Fibroblast of skin of left biceps (primary cell): ENCODE results near the gene OR8I2.
"Not testable (repeated sequence)": the region's sequence is repeated elsewhere in the genome, so short reads cannot be mapped to it uniquely, and the experiment has no call there.

ENCODE experiments used
- DNase-seq, 2 experiments: peaks; one replicate each; pipeline ENCODE4 v3.0.0-alpha.2; 2013; ENCODE audit warnings: low read depth in 2 of 2

Gene OR8I2

GRCh38 chr11:56093008-56093407 lies at the start of gene OR8I2:
Gene OR8I2, plus strand, starts transcription at chr11:56093308. Its CDS starts 0 bp downstream, at chr11:56093308.
- no peak for DNase-seq

- DNase-seq, result no peak
Measured at GRCh38 chr11:56045538-56045937, 47.6 kb upstream of the OR8I2 start.

- no peak for DNase-seq
Measured at GRCh38 chr11:56048480-56048879, 44.6 kb upstream of the OR8I2 start.

GRCh38 chr11:56049487-56049886 lies 43.6 kb upstream of the OR8I2 start:
- no peak for DNase-seq

GRCh38 chr11:56056366-56056765 lies 36.7 kb upstream of the OR8I2 start:
- not testable (repeated sequence) for DNase-seq

- DNase-seq, result not testable (repeated sequence)
Measured at GRCh38 chr11:56057661-56058237, 35.4 kb upstream of the OR8I2 start.

GRCh38 chr11:56058260-56058780 lies 34.8 kb upstream of the OR8I2 start:
- not testable (repeated sequence) for DNase-seq

GRCh38 chr11:56066980-56067379 lies 26.1 kb upstream of the OR8I2 start:
- DNase-seq, result no peak

GRCh38 chr11:56089697-56090096 lies 3.4 kb upstream of the OR8I2 start:
- DNase-seq, result no peak

GRCh38 chr11:56103210-56103737 lies 10.2 kb downstream of the OR8I2 start, which contains the start of gene OR8H2:
Gene OR8H2, plus strand, starts transcription at chr11:56103687. Its CDS starts 1,356 bp downstream, at chr11:56105043.
- DNase-seq, result no peak

GRCh38 chr11:56122073-56122472 lies 29.0 kb downstream of the OR8I2 start, which contains the start of gene OR8H3:
Gene OR8H3, plus strand, starts transcription at chr11:56122373. Its CDS starts 0 bp downstream, at chr11:56122373.
- no peak for DNase-seq

GRCh38 chr11:56140151-56140661 lies 47.1 kb downstream of the OR8I2 start, which contains the start of gene OR8J3:
Gene OR8J3, minus strand, starts transcription at chr11:56140201. Its CDS starts 2,483 bp downstream, at chr11:56137718.
- no peak for DNase-seq

- not testable (repeated sequence) for DNase-seq
Measured at GRCh38 chr11:56143681-56144080, 50.6 kb downstream of the OR8I2 start.
